Measurements from ENCODE around the gene PRR7. TPM values are rescaled to one million over a fixed set of nuclear protein-coding genes. Genes with fewer than 3 reads are reported as not detected.

Gene PRR7
- total RNA-seq, 2 experiments from 2014 or later, result 7.4 to 8.2 TPM

DNA sequence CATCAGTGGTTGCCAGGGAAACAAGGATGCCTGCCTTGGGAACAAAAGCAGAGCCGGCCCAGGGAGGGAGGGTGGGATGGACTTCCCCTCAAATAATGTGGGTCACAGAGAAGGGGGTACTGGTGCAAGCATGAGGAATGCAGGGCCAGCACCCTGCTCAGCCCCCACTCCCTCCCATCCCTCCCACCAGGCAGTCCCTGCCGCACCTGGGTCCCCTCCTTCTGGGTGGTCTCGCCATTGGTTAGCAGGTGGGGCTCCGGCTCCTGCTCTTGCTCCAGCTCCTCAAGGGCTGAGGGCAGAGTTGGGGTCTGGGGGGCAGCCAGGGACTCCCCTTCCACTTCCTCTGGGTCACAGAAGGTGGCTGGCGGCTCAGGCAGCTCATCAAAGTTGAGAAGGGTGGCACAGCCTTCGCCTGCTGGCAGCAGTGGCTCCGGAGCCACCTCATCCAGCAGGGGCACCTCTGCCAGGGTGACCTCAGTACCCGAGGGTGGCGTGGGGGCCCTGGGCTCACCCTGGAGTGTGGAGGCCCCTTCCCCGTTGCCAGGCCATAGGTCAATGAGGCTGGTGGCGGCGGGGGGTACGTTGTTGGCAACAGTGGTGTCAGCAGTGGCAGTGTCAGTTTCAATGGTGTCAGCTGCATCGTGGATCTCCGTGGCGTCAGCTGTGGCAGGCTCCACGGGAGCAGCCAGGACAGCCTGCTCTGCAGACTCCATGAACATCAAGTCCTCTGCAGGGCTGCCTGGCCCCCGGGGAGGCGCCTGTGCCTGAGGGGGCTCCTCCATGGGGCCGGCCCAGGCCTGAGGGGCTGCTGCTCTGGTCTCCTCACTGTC, 11.5 kb downstream of the PRR7 start:
- CTCF ChIA-PET, result interaction anchor here (0.6 to 7.1 kb wide), 14 partner anchors 13 to 145 kb away, joined by 3 to 125 read pairs (median 6); partner anchors contain the start of gene PRR7
- Mint-ChIP-seq H3K4me1 (ENCODE audit: low read depth) (peaks cover 26% of the 10 kb centered on the region), H3K36me3 (ENCODE audit: low read depth) (no peaks in the 10 kb centered on the region), H3K4me3 (no peak overlapping the region), H3K9me3 (no peaks in the 10 kb centered on the region), H3K27ac (no peak overlapping the region), H3K27me3 (ENCODE audit: low read depth) (no peaks in the 10 kb centered on the region)
- DNase-seq, result no peak
- intact Hi-C loops (cut with micrococcal nuclease), result loop anchor here (2.0 kb wide), 1 partner anchor 21 kb away; no protein-coding TSS in a partner anchor

DNA sequence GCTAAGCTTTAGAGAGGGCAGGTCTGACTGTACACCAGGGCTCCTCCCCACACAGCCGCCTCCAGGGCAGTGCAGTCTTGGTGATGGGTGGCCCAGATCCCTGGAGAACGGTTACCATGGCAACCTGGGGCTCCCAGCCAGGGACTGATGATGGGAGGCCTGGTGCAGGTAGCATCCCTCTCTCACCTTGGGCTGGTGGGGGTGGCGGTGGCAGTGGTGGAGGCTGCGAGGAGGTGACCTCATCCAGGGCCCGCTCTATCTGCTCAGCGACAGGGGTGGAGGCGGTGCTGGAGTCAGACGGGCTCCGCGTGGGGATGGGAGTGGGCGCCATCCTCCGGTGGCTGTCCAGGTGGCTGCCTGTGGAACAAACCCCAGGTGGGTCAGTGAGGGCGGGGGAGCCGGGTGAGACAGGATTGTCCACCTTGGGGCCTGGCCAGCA, 12.3 kb downstream of the PRR7 start:
- no peak overlapping the region for H3K27ac Mint-ChIP-seq
- CTCF ChIA-PET, result interaction anchor here (1.2 kb wide), 1 partner anchor 68 kb away, joined by 4 read pairs; no protein-coding TSS in a partner anchor
- H3K4me1 Mint-ChIP-seq (ENCODE audit: low read depth), result peaks cover 19% of the 10 kb centered on the region
- H3K9me3 Mint-ChIP-seq, result no peaks in the 10 kb centered on the region
- no peaks in the 10 kb centered on the region for H3K27me3 Mint-ChIP-seq (ENCODE audit: low read depth)
- no peak for DNase-seq
- intact Hi-C loops (cut with micrococcal nuclease), result no loop called here
- no peaks in the 10 kb centered on the region for H3K36me3 Mint-ChIP-seq (ENCODE audit: low read depth)
- no peak overlapping the region for H3K4me3 Mint-ChIP-seq

DNA sequence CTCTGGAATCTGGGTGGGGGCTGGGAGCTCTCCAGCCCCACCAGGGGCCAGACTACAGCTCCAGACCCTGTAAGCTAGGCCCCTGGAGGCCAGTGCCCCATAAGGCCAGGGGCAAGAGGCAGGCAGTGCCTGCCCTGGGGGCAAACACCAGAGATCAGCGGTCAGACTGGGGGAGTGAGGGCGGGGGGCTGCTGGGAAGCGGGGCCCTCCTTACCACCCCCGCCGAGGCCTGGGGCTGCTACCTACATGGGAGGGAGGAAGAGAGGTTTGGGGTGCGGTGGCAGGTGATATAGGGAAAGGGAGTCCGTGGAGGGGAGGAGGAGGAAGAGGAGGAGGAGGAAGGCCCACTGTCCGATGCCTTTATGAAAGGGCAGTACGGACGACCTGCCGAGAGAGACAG, 12.7 kb downstream of the PRR7 start:
- DNase-seq, result no peak
- intact Hi-C loops (cut with micrococcal nuclease), result no loop called here
- H3K4me3 Mint-ChIP-seq, result no peak overlapping the region
- no peaks in the 10 kb centered on the region for H3K27me3 Mint-ChIP-seq (ENCODE audit: low read depth)
- no peaks in the 10 kb centered on the region for H3K36me3 Mint-ChIP-seq (ENCODE audit: low read depth)
- peaks cover 18% of the 10 kb centered on the region for H3K4me1 Mint-ChIP-seq (ENCODE audit: low read depth)
- H3K27ac Mint-ChIP-seq, result no peak overlapping the region
- H3K9me3 Mint-ChIP-seq, result no peaks in the 10 kb centered on the region
- CTCF ChIA-PET, result interaction anchor here (1.2 kb wide), 1 partner anchor 69 kb away, joined by 4 read pairs; no protein-coding TSS in a partner anchor

DNA sequence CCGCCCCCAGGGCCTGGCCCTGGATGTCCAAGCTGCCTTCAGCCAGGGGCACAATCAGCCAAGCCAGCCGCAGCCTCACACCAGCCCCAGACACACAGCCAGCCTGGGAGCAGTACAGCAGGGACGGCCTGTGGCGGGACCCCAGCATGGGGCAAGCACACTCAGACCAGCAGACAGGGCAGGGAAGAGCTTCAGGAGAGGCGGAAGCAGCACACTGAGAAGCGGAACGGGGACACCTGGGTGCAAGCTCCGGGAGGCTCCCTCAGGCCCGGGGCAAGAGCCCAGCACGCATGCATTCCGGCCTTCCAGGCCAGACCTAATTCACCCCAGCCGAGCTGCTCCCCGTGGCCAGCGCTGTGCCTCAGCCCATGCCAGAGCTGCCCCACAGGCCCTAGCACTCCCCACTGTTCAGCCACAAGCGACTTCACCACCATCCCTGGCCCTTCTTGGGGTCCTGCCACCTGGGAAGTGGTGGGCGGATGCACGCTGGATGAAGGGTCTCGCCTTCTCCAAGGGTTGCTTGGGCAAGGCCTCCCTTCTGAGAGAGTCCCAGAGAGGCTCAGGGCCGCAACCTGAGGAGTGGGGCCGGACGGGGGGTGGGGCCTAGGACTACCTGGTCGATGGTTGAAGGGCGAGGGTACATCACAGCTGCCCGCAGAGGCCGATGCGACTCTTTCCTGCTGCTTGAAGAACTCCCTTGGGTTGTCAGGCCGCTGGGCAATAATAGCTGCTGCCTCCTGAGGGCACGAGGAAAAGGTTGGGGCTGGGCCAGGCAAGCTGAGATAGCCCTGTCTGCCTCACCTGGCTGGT, 13.4 kb downstream of the PRR7 start:
- H3K4me1 Mint-ChIP-seq (ENCODE audit: low read depth), result peaks cover 18% of the 10 kb centered on the region
- H3K27me3 Mint-ChIP-seq (ENCODE audit: low read depth), result no peaks in the 10 kb centered on the region
- no peak for DNase-seq
- H3K9me3 Mint-ChIP-seq, result no peaks in the 10 kb centered on the region
- no peak overlapping the region for H3K4me3 Mint-ChIP-seq
- CTCF ChIA-PET, result interaction anchor here (0.9 to 1.2 kb wide), 3 partner anchors 40 to 69 kb away, joined by 4 read pairs; no protein-coding TSS in a partner anchor
- H3K36me3 Mint-ChIP-seq (ENCODE audit: low read depth), result no peaks in the 10 kb centered on the region
- H3K27ac Mint-ChIP-seq, result no peak overlapping the region
- intact Hi-C loops (cut with micrococcal nuclease), result no loop called here

DNA sequence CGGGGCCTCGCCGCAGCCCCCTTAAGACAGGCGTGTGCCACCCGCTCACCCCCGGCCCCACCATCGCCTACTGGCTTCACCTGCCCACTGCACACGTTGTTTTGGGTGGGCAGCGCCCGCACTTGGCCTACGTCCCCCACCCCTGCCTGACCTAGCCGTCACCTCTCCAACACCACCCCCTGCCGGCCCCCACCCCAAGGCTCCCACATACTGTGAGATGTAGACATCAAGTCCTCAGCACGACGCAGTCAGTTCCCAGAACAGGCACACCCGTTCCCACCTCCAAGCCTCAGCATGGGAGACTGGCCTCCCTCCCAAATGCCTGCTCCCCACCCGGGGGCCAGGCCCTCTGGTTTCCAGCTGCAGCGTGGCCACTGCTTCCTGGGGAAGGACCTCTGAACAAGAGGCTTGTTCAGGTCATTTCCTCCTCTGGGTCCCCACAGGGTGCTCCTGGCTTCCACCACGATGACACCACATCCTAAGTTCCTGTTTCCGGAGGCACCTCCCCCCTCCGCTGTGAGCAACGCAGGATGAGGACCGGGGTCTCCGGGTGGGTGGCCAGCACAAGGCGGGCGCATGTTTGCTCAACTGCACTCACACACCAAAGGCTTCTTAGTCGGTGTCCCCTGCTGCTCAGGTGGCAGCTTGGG, 15.5 kb downstream of the PRR7 start:
- CTCF ChIA-PET, result interaction anchor here (1.3 to 2.6 kb wide), 3 partner anchors 7 to 72 kb away, joined by 5 to 10 read pairs (median 7); no protein-coding TSS in a partner anchor
- Mint-ChIP-seq H3K9me3 (no peaks in the 10 kb centered on the region), H3K27me3 (ENCODE audit: low read depth) (no peaks in the 10 kb centered on the region), H3K4me3 (peak overlapping the region; percentile 24), H3K4me1 (ENCODE audit: low read depth) (peaks cover 16% of the 10 kb centered on the region), H3K36me3 (ENCODE audit: low read depth) (peaks cover 2% of the 10 kb centered on the region), H3K27ac (no peak overlapping the region)
- intact Hi-C loops (cut with micrococcal nuclease), result no loop called here
- DNase-seq, result no peak

DNA sequence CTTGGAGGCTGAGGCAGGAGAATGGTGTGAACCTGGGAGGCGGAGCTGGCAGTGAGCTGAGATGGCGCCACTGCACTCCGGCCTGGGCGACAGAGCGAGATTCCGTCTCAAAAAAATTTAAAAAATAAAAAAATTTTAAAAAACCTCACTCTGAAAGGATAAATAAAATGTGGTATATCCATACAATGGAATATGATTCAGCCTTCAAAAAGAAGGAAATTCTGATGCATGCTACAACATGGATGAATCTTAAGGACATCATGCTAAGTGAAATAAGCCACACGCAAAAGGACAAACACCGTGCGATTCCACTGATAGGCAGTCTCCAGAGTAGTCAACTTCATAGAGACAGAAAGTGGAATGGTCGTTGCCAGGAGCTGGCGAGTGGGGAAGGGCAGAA, 18.4 kb downstream of the PRR7 start:
- Mint-ChIP-seq H3K27ac (no peak overlapping the region), H3K4me1 (ENCODE audit: low read depth) (peaks cover 13% of the 10 kb centered on the region), H3K36me3 (ENCODE audit: low read depth) (peaks cover 2% of the 10 kb centered on the region), H3K27me3 (ENCODE audit: low read depth) (no peaks in the 10 kb centered on the region), H3K4me3 (no peak overlapping the region), H3K9me3 (no peaks in the 10 kb centered on the region)
- DNase-seq, result no peak
- intact Hi-C loops (cut with micrococcal nuclease), result no loop called here
- CTCF ChIA-PET, result interaction anchor here (0.7 to 1.8 kb wide), 3 partner anchors 9 to 74 kb away, joined by 3 to 6 read pairs (median 5); no protein-coding TSS in a partner anchor

DNA sequence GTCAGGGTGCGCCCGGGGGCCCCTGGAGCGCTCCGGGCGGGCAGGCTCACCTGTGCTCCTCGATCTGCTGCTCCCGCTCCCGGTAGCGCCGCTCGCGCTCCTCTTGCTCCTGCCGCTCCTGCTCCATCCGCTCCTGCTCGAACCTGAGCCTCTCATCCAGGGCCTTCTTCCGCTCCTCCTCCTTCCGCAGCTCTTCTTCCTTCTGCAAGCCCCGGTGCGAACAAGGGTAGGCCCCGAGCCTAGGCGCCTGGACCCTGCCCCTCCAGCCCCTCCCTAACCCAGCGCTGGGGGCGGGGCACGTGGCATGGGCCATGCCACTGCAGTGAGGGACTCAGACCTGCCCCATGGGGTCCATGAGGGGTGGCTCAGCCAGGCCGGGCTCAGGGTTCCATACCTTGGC, 20.2 kb downstream of the PRR7 start:
- H3K9me3 Mint-ChIP-seq, result no peaks in the 10 kb centered on the region
- intact Hi-C loops (cut with micrococcal nuclease), result no loop called here
- DNase-seq, result no peak
- CTCF ChIA-PET, result interaction anchor here (1.8 kb wide), 1 partner anchor 76 kb away, joined by 6 read pairs; no protein-coding TSS in a partner anchor
- peaks cover 2% of the 10 kb centered on the region for H3K36me3 Mint-ChIP-seq (ENCODE audit: low read depth)
- H3K4me1 Mint-ChIP-seq (ENCODE audit: low read depth), result peaks cover 17% of the 10 kb centered on the region
- H3K27ac Mint-ChIP-seq, result no peak overlapping the region
- no peaks in the 10 kb centered on the region for H3K27me3 Mint-ChIP-seq (ENCODE audit: low read depth)
- H3K4me3 Mint-ChIP-seq, result no peak overlapping the region

DNA sequence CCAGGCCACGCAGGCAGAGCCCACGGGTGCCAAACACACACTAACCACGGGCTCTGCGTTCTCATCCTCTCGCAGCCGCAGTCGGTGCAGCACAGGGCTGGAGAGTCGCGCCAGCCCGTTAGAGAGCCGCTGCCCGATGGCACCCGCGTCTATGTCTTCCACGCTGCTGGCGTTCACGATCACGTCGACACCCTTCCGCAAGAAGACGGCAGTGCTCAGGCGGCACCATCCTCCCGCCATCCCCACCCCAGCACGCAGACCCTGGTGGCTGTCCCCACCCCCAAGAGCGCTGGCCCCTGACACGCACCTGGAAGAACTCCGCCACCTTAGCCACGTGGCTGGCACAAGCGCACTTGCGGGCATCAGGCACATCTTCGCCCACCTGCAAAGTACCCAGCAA, 20.8 kb downstream of the PRR7 start:
- H3K27me3 Mint-ChIP-seq (ENCODE audit: low read depth), result no peaks in the 10 kb centered on the region
- H3K4me3 Mint-ChIP-seq, result no peak overlapping the region
- DNase-seq, result no peak
- intact Hi-C loops (cut with micrococcal nuclease), result no loop called here
- no peaks in the 10 kb centered on the region for H3K9me3 Mint-ChIP-seq
- peaks cover 14% of the 10 kb centered on the region for H3K4me1 Mint-ChIP-seq (ENCODE audit: low read depth)
- CTCF ChIA-PET, result no interaction called here
- H3K27ac Mint-ChIP-seq, result no peak overlapping the region
- H3K36me3 Mint-ChIP-seq (ENCODE audit: low read depth), result peaks cover 2% of the 10 kb centered on the region

DNA sequence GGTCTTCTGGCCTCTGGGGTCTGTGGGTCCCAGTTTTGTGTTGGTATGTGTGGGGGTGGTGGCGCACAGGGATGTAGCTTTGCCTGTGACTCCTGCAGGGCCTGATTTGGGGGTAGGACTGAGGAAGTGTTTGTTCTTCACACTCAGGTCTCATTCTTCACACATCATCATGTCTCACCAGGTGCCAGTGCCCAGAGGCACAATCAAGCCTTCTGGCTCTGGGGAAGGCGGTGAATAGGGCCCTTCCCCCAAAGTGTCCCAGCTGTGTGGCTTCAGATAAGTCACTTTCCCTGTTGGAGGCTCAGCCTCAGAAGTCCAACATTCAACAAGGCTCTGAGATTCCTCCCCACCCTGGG, 21.7 kb downstream of the PRR7 start:
- Mint-ChIP-seq H3K27ac (no peak overlapping the region), H3K4me1 (ENCODE audit: low read depth) (peaks cover 11% of the 10 kb centered on the region), H3K9me3 (no peaks in the 10 kb centered on the region), H3K36me3 (ENCODE audit: low read depth) (peaks cover 2% of the 10 kb centered on the region), H3K4me3 (no peak overlapping the region), H3K27me3 (ENCODE audit: low read depth) (no peaks in the 10 kb centered on the region)
- no peak for DNase-seq
- intact Hi-C loops (cut with micrococcal nuclease), result no loop called here
- CTCF ChIA-PET, result no interaction called here

DNA sequence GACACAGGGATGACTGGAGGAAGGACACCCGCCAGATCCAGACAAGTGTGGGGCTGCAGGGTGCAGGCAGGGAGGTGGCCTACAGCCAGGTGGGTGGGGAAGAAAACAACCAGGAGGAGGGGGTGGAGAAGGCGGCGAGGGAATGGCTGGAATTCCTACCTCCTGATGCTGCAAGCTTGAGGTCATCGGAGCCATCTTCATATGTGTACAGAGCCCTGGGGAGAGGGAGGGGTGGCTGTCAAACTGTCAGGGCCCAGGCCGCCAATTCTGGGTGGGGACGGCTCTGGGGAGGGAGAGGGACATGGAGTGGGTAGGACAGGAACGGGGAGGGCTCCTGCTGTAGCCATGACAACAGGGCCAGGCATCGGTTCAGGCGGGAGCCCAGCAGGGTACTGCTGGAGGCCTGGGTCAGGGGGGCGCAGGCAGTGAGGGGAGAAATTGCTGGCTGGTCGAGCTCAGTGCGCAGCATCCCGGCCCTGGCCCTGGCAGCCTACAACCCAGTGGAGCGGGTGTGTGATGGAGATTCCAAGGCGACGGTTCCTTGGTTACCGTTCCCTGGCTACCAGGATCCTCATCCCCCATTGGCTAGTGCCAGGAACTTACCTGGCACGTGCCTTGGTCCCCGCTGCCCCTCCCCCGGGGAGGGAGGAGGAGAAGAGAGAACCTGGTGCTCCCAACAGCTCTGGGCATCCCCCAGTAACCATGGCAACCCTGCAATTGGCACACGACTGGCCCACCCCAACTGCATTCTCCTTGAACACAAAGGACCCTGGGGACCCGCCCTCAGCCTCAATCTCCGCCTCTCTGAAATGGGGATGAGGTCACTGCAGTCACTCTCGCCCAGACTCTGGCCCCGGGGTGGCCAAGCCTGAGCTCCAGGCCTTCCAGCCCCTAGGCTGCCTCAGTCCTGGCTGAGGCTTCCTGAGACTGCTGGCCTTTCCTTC, 22.3 kb downstream of the PRR7 start:
- peaks cover under 1% of the 10 kb centered on the region for H3K27me3 Mint-ChIP-seq (ENCODE audit: low read depth)
- intact Hi-C loops (cut with micrococcal nuclease), result no loop called here
- no peaks in the 10 kb centered on the region for H3K9me3 Mint-ChIP-seq
- H3K4me1 Mint-ChIP-seq (ENCODE audit: low read depth), result peaks cover 13% of the 10 kb centered on the region
- CTCF ChIA-PET, result interaction anchor here (0.9 kb wide), 1 partner anchor 14 kb away, joined by 4 read pairs; no protein-coding TSS in a partner anchor
- H3K36me3 Mint-ChIP-seq (ENCODE audit: low read depth), result peaks cover 2% of the 10 kb centered on the region
- DNase-seq, result no peak
- no peak overlapping the region for H3K4me3 Mint-ChIP-seq
- no peak overlapping the region for H3K27ac Mint-ChIP-seq

DNA sequence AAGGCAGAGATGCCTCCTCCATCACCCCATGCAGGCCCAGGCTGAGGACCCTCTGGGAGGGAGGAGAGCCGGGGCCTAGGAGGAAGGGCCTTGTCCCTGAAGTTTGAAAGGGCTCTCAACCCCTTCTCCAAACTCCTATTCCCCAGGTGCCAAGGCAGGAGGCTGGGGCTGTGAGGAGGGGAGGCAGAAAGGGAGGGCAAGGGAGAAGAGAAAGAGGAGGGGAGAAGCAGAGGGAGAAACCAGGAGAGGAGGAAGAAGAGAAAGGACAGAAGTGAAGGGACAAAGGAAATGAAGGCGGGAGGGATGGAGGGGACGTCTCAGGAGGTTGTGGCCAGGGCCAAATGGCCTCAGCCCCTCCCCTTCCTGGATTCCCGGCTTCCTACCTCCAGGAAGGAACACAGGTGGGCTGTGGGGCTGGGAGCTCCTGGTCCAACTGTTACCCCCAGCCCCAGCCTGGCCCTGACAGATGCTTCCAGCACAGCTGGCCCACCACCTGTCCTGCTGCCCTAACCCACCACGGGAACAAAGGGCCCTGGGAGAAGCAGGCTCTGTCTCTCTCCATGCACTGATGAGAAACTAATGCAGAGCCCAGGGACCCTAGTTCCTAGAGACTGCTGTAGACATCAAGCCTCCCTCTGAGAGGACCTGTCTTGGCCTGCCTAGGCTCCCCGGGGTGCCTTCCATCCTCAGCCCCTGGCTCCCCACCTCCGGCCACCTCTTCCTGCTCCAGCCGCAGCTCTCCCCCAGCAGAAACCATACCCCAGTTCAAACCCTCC, 23.3 kb downstream of the PRR7 start:
- H3K4me3 Mint-ChIP-seq, result no peak overlapping the region
- H3K27ac Mint-ChIP-seq, result no peak overlapping the region
- peaks cover 2% of the 10 kb centered on the region for H3K36me3 Mint-ChIP-seq (ENCODE audit: low read depth)
- peaks cover 2% of the 10 kb centered on the region for H3K27me3 Mint-ChIP-seq (ENCODE audit: low read depth)
- intact Hi-C loops (cut with micrococcal nuclease), result no loop called here
- no peaks in the 10 kb centered on the region for H3K9me3 Mint-ChIP-seq
- CTCF ChIA-PET, result interaction anchor here (0.9 kb wide), 1 partner anchor 15 kb away, joined by 4 read pairs; no protein-coding TSS in a partner anchor
- peaks cover 21% of the 10 kb centered on the region for H3K4me1 Mint-ChIP-seq (ENCODE audit: low read depth)
- no peak for DNase-seq

Measured in activated naive CD4-positive, alpha-beta T cell treated with anti-CD3 and anti-CD28 coated beads for 36 hours (primary cell).